C4-2B (cell line): ENCODE measurements around the gene SNX33.

Experiments
- CTCF ChIP-seq: fragments of 450-650 bp; conservative IDR thresholded peaks from 2 replicates; pipeline ENCODE4 v1.5.1; 2017; ENCODE audit warnings: mild to moderate bottlenecking
- ZFX ChIP-seq: fragments of 450-650 bp; IDR thresholded peaks from 2 replicates; pipeline ENCODE4 v1.6.1; 2017

- no peak for TF ChIP-seq CTCF
- TF ChIP-seq ZFX, result no peak
Measured at GRCh38 chr15:75631935-75632334, 15.8 kb upstream of the SNX33 start.
